ENCODE results near the gene CCDC24. TPM values are rescaled to one million over a fixed set of nuclear protein-coding genes. Genes with fewer than 3 reads are reported as not detected.

The CCDC24 gene
- total and polyA plus RNA-seq, 2 of the 13 experiments (the other 11 are each of a cell fraction or from before 2014, with no cell fraction given): 1.4 to 2.9 TPM

DNA sequence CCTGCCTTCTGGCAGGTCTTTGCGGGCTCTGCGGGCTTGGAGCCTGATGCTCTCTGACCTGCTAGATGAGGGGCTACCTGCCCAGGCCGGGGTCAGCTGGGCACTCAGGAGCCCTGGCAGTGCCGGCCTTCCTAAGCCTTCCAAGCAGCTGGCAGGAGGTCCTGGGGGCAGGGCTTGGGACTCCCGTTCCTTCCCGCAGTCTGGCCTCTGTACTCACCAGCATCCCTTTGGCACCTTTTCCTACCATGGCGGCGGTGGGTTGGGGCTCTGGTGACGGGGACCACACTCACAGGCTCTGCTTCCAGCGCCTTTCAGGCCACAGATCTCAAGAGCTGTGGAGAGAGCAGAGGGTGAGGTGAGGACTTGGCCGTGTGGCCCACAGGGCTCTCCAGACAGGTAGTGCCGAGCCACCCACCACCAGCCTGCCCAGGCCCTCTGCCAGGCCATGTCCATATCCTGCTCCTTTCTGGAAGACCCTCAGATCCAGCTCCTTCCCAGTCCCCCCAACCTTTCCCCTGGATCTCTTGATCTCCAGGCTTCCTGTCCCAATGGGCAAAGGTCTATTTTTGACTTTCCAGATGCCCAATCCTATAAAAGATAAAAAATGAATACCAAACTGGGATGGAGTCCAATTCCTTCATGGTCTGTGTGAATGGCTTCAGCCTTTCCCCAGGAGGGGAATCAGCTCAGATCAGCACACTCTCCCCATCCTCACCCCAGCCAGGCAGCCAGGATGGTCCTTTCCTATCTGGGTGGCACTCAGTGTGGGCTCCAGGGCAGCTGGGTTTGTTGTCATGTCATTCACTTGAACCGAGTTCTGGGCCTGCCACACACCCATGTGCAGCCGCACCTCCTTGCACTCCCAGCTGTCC lies 32.9 kb downstream of the CCDC24 start:
- Histone ChIP-seq H3K4me1 (ENCODE audit: insufficient read depth, low read length) (peaks cover 5% of the 10 kb centered on the region), H3K36me3 (replicated peaks in 1 of 2; ENCODE audit: control insufficient read depth in 1 of 2, insufficient read depth in 2 of 2, low read length in 2 of 2) (peaks cover 4 to 31% of the 10 kb centered on the region in 2 experiments; a peak in 3 of 5 replicates), H3K79me2 (ENCODE audit: insufficient read depth, low read length) (no peaks in the 10 kb centered on the region), H3K9ac (ENCODE audit: insufficient read depth, low read depth, low read length) (no peak overlapping the region), H3K4me2 (ENCODE audit: low read depth, low read length) (no peak overlapping the region), H3K4me3 (replicated peaks in 1 of 3; ENCODE audit: insufficient read depth in 1 of 3, low read depth in 2 of 3, low read length in 3 of 3) (no peak overlapping the region), H3K9me3 (ENCODE audit: low read length) (no peaks in the 10 kb centered on the region), H3K27me3 (ENCODE audit: control insufficient read depth in 1 of 2, insufficient read depth in 2 of 2, low read length in 2 of 2) (no peaks in the 10 kb centered on the region), H3K27ac (ENCODE audit: extremely low read length, insufficient read depth, low read length) (no peak overlapping the region), H2AFZ (ENCODE audit: low read length) (no peak overlapping the region), H4K20me1 (ENCODE audit: insufficient read depth, low read length) (no peaks in the 10 kb centered on the region)
- TF ChIP-seq KLF9 (CRISPR knock-in tag; IDR thresholded peaks at IDR 0.05; ENCODE audit: low read depth) (no peak), AGO2 (optimal IDR thresholded peaks at IDR 0.05; ENCODE audit: low read depth, low read length) (peak; percentile 46), CC2D1A (CRISPR knock-in tag; IDR thresholded peaks at IDR 0.05) (no peak)
- in situ Hi-C loops (cut with HindIII; ENCODE audit: extremely low pct_ligation_motif_present, low pct_unique_long_range_greater_than_20kb) (no loop called here), intact Hi-C loops (cut with micrococcal nuclease; ENCODE audit: unreplicated experiment) (no loop called here)
- FAIRE-seq (no peak), DNase-seq (ENCODE audit: low spot score) (no peak), ATAC-seq (no peak)
- CTCF ChIA-PET (ENCODE audit: low intra/inter-chr PET ratio, low total read pairs): no interaction called here
- 88% methylated on average over 9 of the region's 14 CpGs for WGBS (ENCODE audit: low lambda C conversion rate)
- no TSS peak for BruUV-seq (replicated peaks)
- POLR2A ChIA-PET: no interaction called here

DNA sequence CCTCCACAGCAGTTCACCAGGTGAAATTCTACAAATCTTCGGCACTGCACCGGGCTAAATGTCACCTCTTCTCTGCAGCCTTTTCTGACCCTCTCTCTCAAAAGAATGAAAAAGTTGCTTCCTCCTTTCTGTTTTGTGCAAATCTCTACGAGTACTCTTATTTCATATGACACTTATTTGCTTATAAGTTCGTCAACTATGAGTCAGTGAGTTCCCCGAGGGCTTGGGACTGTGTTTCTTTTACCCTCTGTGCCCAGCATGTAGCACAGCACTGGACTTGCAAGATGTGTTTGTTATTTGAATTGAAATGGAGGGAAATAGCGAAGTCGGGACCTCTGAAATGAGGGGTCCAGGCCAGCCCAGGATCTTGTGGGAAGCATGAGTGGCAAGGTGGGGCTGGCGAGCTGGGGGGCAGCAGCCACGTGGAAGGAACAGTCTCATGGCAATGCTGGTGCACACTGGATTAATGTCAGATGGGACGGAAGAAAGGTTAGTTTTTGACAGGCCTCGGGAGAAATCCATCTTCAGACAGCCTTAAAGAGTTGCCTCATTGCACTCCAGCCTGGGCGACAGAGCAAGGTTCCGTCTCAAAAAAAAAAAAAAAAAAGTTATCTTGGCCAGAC lies 33.6 kb downstream of the CCDC24 start:
- Histone ChIP-seq H3K4me3 (replicated peaks in 1 of 3; ENCODE audit: insufficient read depth in 1 of 3, low read depth in 2 of 3, low read length in 3 of 3) (no peak overlapping the region), H2AFZ (ENCODE audit: low read length) (no peak overlapping the region), H3K79me2 (ENCODE audit: insufficient read depth, low read length) (no peaks in the 10 kb centered on the region), H4K20me1 (ENCODE audit: insufficient read depth, low read length) (no peaks in the 10 kb centered on the region), H3K27ac (ENCODE audit: extremely low read length, insufficient read depth, low read length) (no peak overlapping the region), H3K27me3 (ENCODE audit: control insufficient read depth in 1 of 2, insufficient read depth in 2 of 2, low read length in 2 of 2) (no peaks in the 10 kb centered on the region), H3K4me2 (ENCODE audit: low read depth, low read length) (no peak overlapping the region), H3K36me3 (replicated peaks in 1 of 2; ENCODE audit: control insufficient read depth in 1 of 2, insufficient read depth in 2 of 2, low read length in 2 of 2) (peaks cover 4 to 30% of the 10 kb centered on the region in 2 experiments; a peak in 3 of 5 replicates), H3K9me3 (ENCODE audit: low read length) (no peaks in the 10 kb centered on the region), H3K9ac (ENCODE audit: insufficient read depth, low read depth, low read length) (no peak overlapping the region), H3K4me1 (ENCODE audit: insufficient read depth, low read length) (peaks cover 11% of the 10 kb centered on the region)
- ATAC-seq (no peak), FAIRE-seq (no peak), DNase-seq (ENCODE audit: low spot score) (no peak)
- intact Hi-C loops (cut with micrococcal nuclease; ENCODE audit: unreplicated experiment) (no loop called here), in situ Hi-C loops (cut with HindIII; ENCODE audit: extremely low pct_ligation_motif_present, low pct_unique_long_range_greater_than_20kb) (no loop called here)
- no TSS peak for BruUV-seq (replicated peaks)
- CTCF ChIA-PET (ENCODE audit: low intra/inter-chr PET ratio, low total read pairs): no interaction called here
- POLR2A ChIA-PET: no interaction called here
- 95% methylated on average over 13 of the region's 13 CpGs for WGBS (ENCODE audit: low lambda C conversion rate)
- no peak for TF ChIP-seq FOXJ3 (CRISPR knock-in tag; IDR thresholded peaks at IDR 0.05; ENCODE audit: borderline replicate concordance)
- TF ChIP-seq, protein P1, sequence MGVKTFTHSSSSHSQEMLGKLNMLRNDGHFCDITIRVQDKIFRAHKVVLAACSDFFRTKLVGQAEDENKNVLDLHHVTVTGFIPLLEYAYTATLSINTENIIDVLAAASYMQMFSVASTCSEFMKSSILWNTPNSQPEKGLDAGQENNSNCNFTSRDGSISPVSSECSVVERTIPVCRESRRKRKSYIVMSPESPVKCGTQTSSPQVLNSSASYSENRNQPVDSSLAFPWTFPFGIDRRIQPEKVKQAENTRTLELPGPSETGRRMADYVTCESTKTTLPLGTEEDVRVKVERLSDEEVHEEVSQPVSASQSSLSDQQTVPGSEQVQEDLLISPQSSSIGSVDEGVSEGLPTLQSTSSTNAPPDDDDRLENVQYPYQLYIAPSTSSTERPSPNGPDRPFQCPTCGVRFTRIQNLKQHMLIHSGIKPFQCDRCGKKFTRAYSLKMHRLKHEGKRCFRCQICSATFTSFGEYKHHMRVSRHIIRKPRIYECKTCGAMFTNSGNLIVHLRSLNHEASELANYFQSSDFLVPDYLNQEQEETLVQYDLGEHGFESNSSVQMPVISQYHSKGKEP (CRISPR knock-in tag; IDR thresholded peaks at IDR 0.05): no peak
- TF ChIP-seq ZNF33B (CRISPR knock-in tag; IDR thresholded peaks at IDR 0.05): no peak
- TF ChIP-seq, protein P2, sequence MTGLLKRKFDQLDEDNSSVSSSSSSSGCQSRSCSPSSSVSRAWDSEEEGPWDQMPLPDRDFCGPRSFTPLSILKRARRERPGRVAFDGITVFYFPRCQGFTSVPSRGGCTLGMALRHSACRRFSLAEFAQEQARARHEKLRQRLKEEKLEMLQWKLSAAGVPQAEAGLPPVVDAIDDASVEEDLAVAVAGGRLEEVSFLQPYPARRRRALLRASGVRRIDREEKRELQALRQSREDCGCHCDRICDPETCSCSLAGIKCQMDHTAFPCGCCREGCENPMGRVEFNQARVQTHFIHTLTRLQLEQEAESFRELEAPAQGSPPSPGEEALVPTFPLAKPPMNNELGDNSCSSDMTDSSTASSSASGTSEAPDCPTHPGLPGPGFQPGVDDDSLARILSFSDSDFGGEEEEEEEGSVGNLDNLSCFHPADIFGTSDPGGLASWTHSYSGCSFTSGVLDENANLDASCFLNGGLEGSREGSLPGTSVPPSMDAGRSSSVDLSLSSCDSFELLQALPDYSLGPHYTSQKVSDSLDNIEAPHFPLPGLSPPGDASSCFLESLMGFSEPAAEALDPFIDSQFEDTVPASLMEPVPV (CRISPR knock-in tag; IDR thresholded peaks at IDR 0.05): no peak
- TF ChIP-seq, protein P3, sequence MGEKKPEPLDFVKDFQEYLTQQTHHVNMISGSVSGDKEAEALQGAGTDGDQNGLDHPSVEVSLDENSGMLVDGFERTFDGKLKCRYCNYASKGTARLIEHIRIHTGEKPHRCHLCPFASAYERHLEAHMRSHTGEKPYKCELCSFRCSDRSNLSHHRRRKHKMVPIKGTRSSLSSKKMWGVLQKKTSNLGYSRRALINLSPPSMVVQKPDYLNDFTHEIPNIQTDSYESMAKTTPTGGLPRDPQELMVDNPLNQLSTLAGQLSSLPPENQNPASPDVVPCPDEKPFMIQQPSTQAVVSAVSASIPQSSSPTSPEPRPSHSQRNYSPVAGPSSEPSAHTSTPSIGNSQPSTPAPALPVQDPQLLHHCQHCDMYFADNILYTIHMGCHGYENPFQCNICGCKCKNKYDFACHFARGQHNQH (CRISPR knock-in tag; IDR thresholded peaks at IDR 0.05): no peak
- TF ChIP-seq, protein P4, sequence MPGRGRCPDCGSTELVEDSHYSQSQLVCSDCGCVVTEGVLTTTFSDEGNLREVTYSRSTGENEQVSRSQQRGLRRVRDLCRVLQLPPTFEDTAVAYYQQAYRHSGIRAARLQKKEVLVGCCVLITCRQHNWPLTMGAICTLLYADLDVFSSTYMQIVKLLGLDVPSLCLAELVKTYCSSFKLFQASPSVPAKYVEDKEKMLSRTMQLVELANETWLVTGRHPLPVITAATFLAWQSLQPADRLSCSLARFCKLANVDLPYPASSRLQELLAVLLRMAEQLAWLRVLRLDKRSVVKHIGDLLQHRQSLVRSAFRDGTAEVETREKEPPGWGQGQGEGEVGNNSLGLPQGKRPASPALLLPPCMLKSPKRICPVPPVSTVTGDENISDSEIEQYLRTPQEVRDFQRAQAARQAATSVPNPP (CRISPR knock-in tag; IDR thresholded peaks at IDR 0.05): no peak
- TF ChIP-seq, protein P5, sequence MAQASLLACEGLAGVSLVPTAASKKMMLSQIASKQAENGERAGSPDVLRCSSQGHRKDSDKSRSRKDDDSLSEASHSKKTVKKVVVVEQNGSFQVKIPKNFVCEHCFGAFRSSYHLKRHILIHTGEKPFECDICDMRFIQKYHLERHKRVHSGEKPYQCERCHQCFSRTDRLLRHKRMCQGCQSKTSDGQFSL (CRISPR knock-in tag; IDR thresholded peaks at IDR 0.05): no peak

Data from HepG2 (cell line).